Measurements from ENCODE around the gene PDE5A. TPM values are rescaled to one million over a fixed set of nuclear protein-coding genes. Genes with fewer than 3 reads are reported as not detected.

The PDE5A gene
- total RNA-seq, 4 donors from 2014 or later, result 13.7 to 30.0 (median 17.6) TPM

DNA sequence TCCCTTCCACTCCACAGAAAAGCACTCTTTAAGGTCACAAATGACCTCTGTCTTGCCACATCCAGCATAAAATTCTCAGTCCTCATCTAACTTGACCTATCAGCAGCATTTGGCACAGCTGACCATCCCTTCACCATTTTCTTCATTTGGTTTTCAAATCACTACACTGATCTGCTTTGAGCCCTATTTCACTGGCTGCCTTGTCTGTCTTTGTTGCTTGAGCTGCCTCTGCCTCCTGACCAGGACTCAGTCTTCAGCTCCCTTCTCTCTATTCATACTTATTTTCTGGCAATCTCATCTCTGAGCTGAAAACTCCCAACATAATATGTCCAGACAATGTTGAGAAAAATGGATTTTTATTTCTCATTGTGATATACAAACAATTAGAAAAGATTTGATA is 27.7 kb upstream of the PDE5A start:
- TF ChIP-seq CTCF (IDR thresholded peaks at IDR 0.05; ENCODE audit: low read depth), result no peak

GRCh38 chr4:119655111-119655837 is 26.7 kb upstream of the PDE5A start:
- TF ChIP-seq CTCF (IDR thresholded peaks at IDR 0.05; ENCODE audit: low read depth), result no peak

DNA sequence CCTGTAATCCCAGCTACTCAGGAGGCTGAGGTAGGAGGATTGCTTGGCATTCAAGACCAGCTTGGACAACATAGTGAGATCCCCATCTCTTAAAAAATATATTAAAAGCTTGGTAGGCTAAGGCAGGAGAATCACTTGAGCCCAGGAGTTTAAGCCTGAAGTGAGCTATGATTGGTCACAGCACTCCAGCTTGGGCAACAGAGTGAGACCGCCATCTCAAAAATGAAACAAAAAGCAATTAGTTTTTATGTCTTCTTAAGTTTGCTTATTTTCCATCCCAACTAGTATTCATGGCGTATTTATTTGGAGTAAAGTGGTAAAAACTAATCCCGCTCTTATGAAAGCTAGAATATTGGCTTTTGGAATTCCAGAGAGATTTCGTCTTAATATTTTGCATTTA is 25.4 kb upstream of the PDE5A start:
- no peak for TF ChIP-seq CTCF (IDR thresholded peaks at IDR 0.05; ENCODE audit: low read depth)

GRCh38 chr4:119652998-119653397 is 24.4 kb upstream of the PDE5A start:
- no peak for TF ChIP-seq CTCF (IDR thresholded peaks at IDR 0.05; ENCODE audit: low read depth)

DNA sequence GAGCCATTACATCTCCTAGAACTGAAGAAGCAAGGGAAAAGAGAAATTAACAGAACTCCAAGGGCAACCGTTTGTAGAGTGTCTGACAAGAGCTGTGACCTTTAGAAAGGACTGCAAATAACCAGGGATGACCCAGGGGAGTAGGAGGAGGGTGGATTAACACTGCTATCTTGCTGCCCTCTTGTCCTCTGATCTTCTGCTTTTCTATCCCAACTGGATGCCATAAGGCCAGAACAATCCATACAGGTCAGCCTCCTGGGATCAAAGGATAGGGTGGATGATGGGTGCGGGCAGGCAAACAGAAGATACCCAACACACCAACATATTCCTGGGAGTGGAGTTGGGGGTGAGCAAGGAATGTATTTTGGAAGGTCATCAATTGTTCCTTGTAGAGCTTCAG is 19.8 kb upstream of the PDE5A start:
- no peak for TF ChIP-seq CTCF (IDR thresholded peaks at IDR 0.05; ENCODE audit: low read depth)

DNA sequence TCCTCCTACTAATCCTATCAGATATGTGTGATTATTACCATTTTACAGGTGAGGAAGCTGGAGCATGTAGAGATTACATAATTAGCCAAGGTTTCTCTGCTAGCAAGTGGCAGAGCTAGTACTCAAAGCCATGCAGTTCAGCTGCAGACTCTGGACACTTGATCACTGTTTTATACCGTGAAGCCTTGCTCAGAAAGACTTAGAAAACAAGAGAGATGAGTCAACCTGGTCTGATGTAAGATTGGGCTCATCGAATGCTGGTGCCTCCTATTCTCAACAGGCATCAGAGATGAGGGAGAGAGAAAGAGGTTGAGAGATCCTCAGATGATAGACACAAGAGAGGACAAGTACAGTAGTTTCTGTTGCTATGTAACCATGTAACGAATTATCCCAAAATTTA is 19.0 kb upstream of the PDE5A start:
- TF ChIP-seq CTCF (IDR thresholded peaks at IDR 0.05; ENCODE audit: low read depth), result no peak

- TF ChIP-seq CTCF (IDR thresholded peaks at IDR 0.05; ENCODE audit: low read depth), result no peak
Observed at GRCh38 chr4:119646347-119647071, 17.9 kb upstream of the PDE5A start.
